ENCODE measurements around the gene PIP5KL1. TPM values are rescaled to one million over a fixed set of nuclear protein-coding genes. Genes with fewer than 3 reads are reported as not detected.
A peak's percentile ranks its signal among the peaks of the same experiment; 100 is the strongest.

The PIP5KL1 gene
- total RNA-seq, 2 donors from 2014 or later, result 0.20 TPM; not detected in 1

- H3K4me3 ChIP-seq, result no peak overlapping the region
- no peaks in the 10 kb centered on the region for H3K27me3 ChIP-seq
- peak; percentile 92 to 95 for TF ChIP-seq CTCF (IDR thresholded peaks at IDR 0.05)
- no peaks in the 10 kb centered on the region for H3K9me3 ChIP-seq
- DNase-seq (ENCODE audit: low spot score), result no peak
- H3K4me1 ChIP-seq, result peaks cover 0 to 28% of the 10 kb centered on the region in 2 donors
- peaks cover 20% of the 10 kb centered on the region for H3K36me3 ChIP-seq
- peak overlapping the region in 1 of 2 donors; percentile 2 for H3K27ac ChIP-seq
Measured at GRCh38 chr9:127943731-127944144, 13.2 kb upstream of the PIP5KL1 start.

DNA sequence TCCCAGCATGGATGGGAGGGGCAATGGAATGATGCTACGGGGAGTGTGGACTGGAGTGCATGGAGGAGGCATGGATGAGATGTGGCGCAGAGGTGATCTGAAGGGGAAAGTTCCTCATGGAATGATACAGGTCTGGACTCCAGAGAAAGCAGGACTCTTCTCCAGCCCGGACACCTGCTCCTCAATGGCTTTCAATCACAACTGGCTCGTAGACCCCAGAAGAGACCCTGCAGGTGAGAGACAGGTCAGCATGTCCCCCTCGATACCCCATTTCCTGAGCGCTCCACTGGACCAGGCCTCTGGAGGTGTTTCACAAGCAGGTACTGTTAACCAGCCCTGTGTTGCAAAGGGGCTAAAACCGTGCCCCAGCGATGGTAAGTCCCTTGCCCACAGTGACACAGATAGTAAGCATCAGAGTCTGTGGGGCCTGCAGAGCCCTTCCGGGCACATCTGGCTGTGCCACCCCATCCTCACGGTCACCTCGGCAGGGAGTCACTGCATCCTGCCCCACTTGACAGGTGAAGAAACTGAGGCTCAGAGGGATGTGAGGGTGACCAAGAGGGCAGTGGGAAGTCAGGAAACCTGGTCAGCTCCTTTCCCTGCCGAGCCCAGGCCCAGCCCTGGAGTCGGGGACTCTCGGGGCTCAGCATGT, 12.6 kb upstream of the PIP5KL1 start:
- peaks cover 0 to 34% of the 10 kb centered on the region in 2 donors for H3K4me1 ChIP-seq
- TF ChIP-seq CTCF (IDR thresholded peaks at IDR 0.05), result no peak
- no peaks in the 10 kb centered on the region for H3K9me3 ChIP-seq
- H3K4me3 ChIP-seq, result no peak overlapping the region
- peaks cover 20% of the 10 kb centered on the region for H3K36me3 ChIP-seq
- peak overlapping the region in 1 of 2 donors; percentile 3 for H3K27ac ChIP-seq
- no peak for DNase-seq (ENCODE audit: low spot score)
- no peaks in the 10 kb centered on the region for H3K27me3 ChIP-seq

- DNase-seq (ENCODE audit: low spot score), result peak; percentile 85
- Histone ChIP-seq H3K36me3 (peaks cover 20% of the 10 kb centered on the region), H3K9me3 (no peaks in the 10 kb centered on the region)
Measured at GRCh38 chr9:127942216-127943010, 11.8 kb upstream of the PIP5KL1 start.

DNA sequence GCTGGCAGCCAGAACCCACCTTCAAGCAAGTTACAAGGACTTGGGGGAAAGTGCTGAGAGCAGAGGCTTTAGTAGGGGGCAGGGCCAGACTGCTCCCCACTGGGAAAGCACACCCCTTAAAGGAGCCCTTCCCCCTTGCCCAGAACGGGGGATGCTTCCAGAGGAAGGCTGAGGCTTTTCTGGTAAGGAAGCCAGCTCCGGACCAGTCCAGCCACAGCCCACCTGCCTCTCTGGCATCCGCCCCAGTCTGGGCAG, 11.3 kb upstream of the PIP5KL1 start:
- H3K27ac ChIP-seq, result no peak overlapping the region
- no peak for TF ChIP-seq CTCF (IDR thresholded peaks at IDR 0.05)
- DNase-seq (ENCODE audit: low spot score), result no peak
- H3K36me3 ChIP-seq, result peaks cover 20% of the 10 kb centered on the region
- no peaks in the 10 kb centered on the region for H3K9me3 ChIP-seq
- no peaks in the 10 kb centered on the region for H3K27me3 ChIP-seq
- peaks cover 0 to 40% of the 10 kb centered on the region in 2 donors for H3K4me1 ChIP-seq
- H3K4me3 ChIP-seq, result no peak overlapping the region

More at GRCh38 chr9:127942216-127943010, 11.8 kb upstream of the PIP5KL1 start:
- Histone ChIP-seq H3K27ac (peak overlapping the region in 1 of 2 donors; percentile 3), H3K27me3 (no peaks in the 10 kb centered on the region), H3K4me1 (peaks cover 0 to 37% of the 10 kb centered on the region in 2 donors), H3K4me3 (no peak overlapping the region)
- peak; percentile 80 to 92 for TF ChIP-seq CTCF (IDR thresholded peaks at IDR 0.05)

GRCh38 chr9:127941062-127941960, 10.7 kb upstream of the PIP5KL1 start:
- peaks cover 0 to 40% of the 10 kb centered on the region in 2 donors for H3K4me1 ChIP-seq
- no peaks in the 10 kb centered on the region for H3K27me3 ChIP-seq
- H3K9me3 ChIP-seq, result no peaks in the 10 kb centered on the region
- H3K36me3 ChIP-seq, result peaks cover 20% of the 10 kb centered on the region
- no peak for TF ChIP-seq CTCF (IDR thresholded peaks at IDR 0.05)
- DNase-seq (ENCODE audit: low spot score), result no peak
- no peak overlapping the region for H3K27ac ChIP-seq
- H3K4me3 ChIP-seq, result no peak overlapping the region
